HepG2 (cell line): ENCODE data around the gene C6orf62. TPM values are rescaled to one million over a fixed set of nuclear protein-coding genes. Genes with fewer than 3 reads are reported as not detected.

Experiments
- ATF3 ChIP-seq: sonication (generic); formaldehyde crosslinking; IDR thresholded peaks from 2 replicates; pipeline ENCODE4 v1.4.0; 2020; ENCODE audit warnings: missing genetic modification reagents
- CEBPG ChIP-seq: IDR thresholded peaks from 2 replicates; pipeline ENCODE4 v1.6.1; 2016
- CENPBD1 ChIP-seq: sonication (generic); formaldehyde crosslinking; IDR thresholded peaks from 2 replicates; pipeline ENCODE4 v1.8.0; 2022; ENCODE audit warnings: missing genetic modification reagents, low read depth, mild to moderate bottlenecking, borderline replicate concordance
- CHD4 ChIP-seq: fragments of 200-600 bp; sonication (generic); IDR thresholded peaks from 2 replicates; pipeline ENCODE4 v1.7.0; 2017; ENCODE audit warnings: mild to moderate bottlenecking, low read length, borderline replicate concordance
- CREB1 ChIP-seq, 2 experiments: fragments of 450-650 bp in 1 of 2; IDR thresholded peaks; 2 replicates each; pipeline ENCODE4 v1.6.1; 2016 to 2017; ENCODE audit warnings: control low read depth in 1 of 2, mild to moderate bottlenecking in 1 of 2, missing compliant biosample characterization in 1 of 2, missing genetic modification characterization in 1 of 2
- FIP1L1 ChIP-seq: fragments of 200-400 bp; formaldehyde crosslinking; IDR thresholded peaks from 2 replicates; pipeline ENCODE4 v1.6.1; 2018; ENCODE audit warnings: low read depth, mild to moderate bottlenecking, low read length, moderate library complexity, borderline replicate concordance; ENCODE audit not compliant: insufficient read depth
- GPN1 ChIP-seq: sonication (generic); formaldehyde crosslinking; IDR thresholded peaks from 2 replicates; pipeline ENCODE4 v1.5.1; 2020; ENCODE audit warnings: missing genetic modification reagents, borderline replicate concordance
- HES4 ChIP-seq: sonication (generic); formaldehyde crosslinking; IDR thresholded peaks from 2 replicates; pipeline ENCODE4 v1.9.0; 2021; ENCODE audit warnings: mild to moderate bottlenecking, missing genetic modification reagents, borderline replicate concordance
- MIER2 ChIP-seq: IDR thresholded peaks from 2 replicates; pipeline ENCODE4 v1.6.1; 2016; ENCODE audit warnings: missing biosample characterization, missing genetic modification reagents
- NCOR1 ChIP-seq: fragments of 200-600 bp; sonication (generic); IDR thresholded peaks from 2 replicates; pipeline ENCODE4 v1.7.0; 2017; ENCODE audit warnings: antibody characterized with exemption, low read length, borderline replicate concordance
- NFIC ChIP-seq: IDR thresholded peaks from 2 replicates; pipeline ENCODE4 v1.6.1; 2012; ENCODE audit warnings: mild to moderate bottlenecking, low read length, inconsistent platforms
- RAD21 ChIP-seq: fragments of 450-650 bp; formaldehyde crosslinking; IDR thresholded peaks from 2 replicates; pipeline ENCODE4 v1.5.0; 2020; ENCODE audit warnings: mild to moderate bottlenecking
- RBAK ChIP-seq: sonication (generic); formaldehyde crosslinking; IDR thresholded peaks from 2 replicates; pipeline ENCODE4 v1.5.1; 2020; ENCODE audit warnings: mild to moderate bottlenecking, missing genetic modification reagents
- RXRB ChIP-seq: IDR thresholded peaks from 2 replicates; pipeline ENCODE4 v1.6.1; 2016; ENCODE audit warnings: borderline replicate concordance, missing genetic modification reagents, missing compliant biosample characterization
- SMAD3 ChIP-seq: sonication (generic); formaldehyde crosslinking; IDR thresholded peaks from 2 replicates; pipeline ENCODE4 v1.4.0; 2020; ENCODE audit warnings: missing genetic modification reagents
- SRSF1 ChIP-seq: fragments of 200-400 bp; formaldehyde crosslinking; optimal IDR thresholded peaks from 2 replicates; pipeline ENCODE3; 2017; ENCODE audit warnings: mild to moderate bottlenecking, low read depth, low read length, moderate library complexity
- STAT6 ChIP-seq: sonication (generic); formaldehyde crosslinking; IDR thresholded peaks from 2 replicates; pipeline ENCODE4 v1.4.0; 2020; ENCODE audit warnings: missing genetic modification reagents, mild to moderate bottlenecking, borderline replicate concordance
- SUZ12 ChIP-seq: fragments of 150-350 bp; IDR thresholded peaks from 2 replicates; pipeline ENCODE4 v1.6.1; 2014; ENCODE audit warnings: low read depth, low read length
- ZFP90 ChIP-seq: sonication (generic); formaldehyde crosslinking; IDR thresholded peaks from 2 replicates; pipeline ENCODE4 v1.8.0; 2022; ENCODE audit warnings: missing genetic modification reagents, mild to moderate bottlenecking, inconsistent platforms, borderline replicate concordance
- ZNF121 ChIP-seq: sonication (generic); formaldehyde crosslinking; IDR thresholded peaks from 2 replicates; pipeline ENCODE4 v1.5.0; 2020; ENCODE audit warnings: mild to moderate bottlenecking, missing genetic modification reagents
- ZNF234 ChIP-seq: sonication (generic); formaldehyde crosslinking; conservative IDR thresholded peaks from 2 replicates; pipeline ENCODE4 v1.5.1; 2020; ENCODE audit warnings: mild to moderate bottlenecking, missing genetic modification reagents
- ZNF326 ChIP-seq: sonication (generic); formaldehyde crosslinking; IDR thresholded peaks from 2 replicates; pipeline ENCODE4 v1.4.0; 2020; ENCODE audit warnings: missing genetic modification reagents, borderline replicate concordance
- ZNF343 ChIP-seq: sonication (generic); formaldehyde crosslinking; IDR thresholded peaks from 2 replicates; pipeline ENCODE4 v1.4.0; 2020; ENCODE audit warnings: mild to moderate bottlenecking, missing genetic modification reagents
- ZNF414 ChIP-seq: sonication (generic); formaldehyde crosslinking; IDR thresholded peaks from 2 replicates; pipeline ENCODE4 v1.5.0; 2020; ENCODE audit warnings: missing genetic modification reagents
- ZNF549 ChIP-seq: sonication (generic); formaldehyde crosslinking; IDR thresholded peaks from 2 replicates; pipeline ENCODE4 v1.5.0; 2020; ENCODE audit warnings: missing genetic modification reagents
- ZNF672 ChIP-seq: sonication (generic); formaldehyde crosslinking; IDR thresholded peaks from 2 replicates; pipeline ENCODE4 v1.8.1; 2022; ENCODE audit warnings: missing genetic modification reagents
- ZSCAN25 ChIP-seq: sonication (generic); formaldehyde crosslinking; IDR thresholded peaks from 2 replicates; pipeline ENCODE4 v1.8.0; 2022; ENCODE audit warnings: mild to moderate bottlenecking, missing genetic modification reagents
- polyA plus RNA-seq, 8 experiments: library from polyadenylated mRNA; depleted of rRNA in 3 of 8; stranded (reverse) in 7 of 8; unstranded in 1 of 8; fragments of >200 nt; fragmentation: Illumina TruSeq in 4 of 8; extraction: Trizol in 4 of 8; gene quantifications; 2 replicates each; pipeline versions ENCODE4 v1.2.1 to v1.2.3, GENCODE V29; 2011 to 2016; ENCODE audit warnings: low read depth in 4 of 8, missing spikeins in 1 of 8, mixed read lengths in 1 of 8; ENCODE audit not compliant: insufficient read depth in 1 of 8
- total RNA-seq, 5 experiments: library from RNA; depleted of rRNA; stranded (reverse); fragments of >200 nt; fragmentation: Illumina TruSeq; extraction: Trizol; gene quantifications; 2 replicates each; pipeline ENCODE4 v1.2.3, GENCODE V29; 2016; ENCODE audit warnings: low read depth in 1 of 5

C6orf62 gene
- total and polyA plus RNA-seq, 2 of the 13 experiments (the other 11 are each of a cell fraction or from before 2014, with no cell fraction given): 54.8 to 90.4 TPM

- peak; percentile 83; the same call in 1 of the 2 replicates for TF ChIP-seq ZNF343 (CRISPR knock-in tag)
- TF ChIP-seq CEBPG (CRISPR knock-in tag): peak; percentile 71; the same call in 1 of the 2 replicates
- TF ChIP-seq ZNF234 (CRISPR knock-in tag): 0 out of 2 replicates have a peak, but pooled peaks have one; percentile 23
- no peak for TF ChIP-seq NCOR1
- no peak for TF ChIP-seq ZNF121 (CRISPR knock-in tag)
- TF ChIP-seq ZSCAN25 (CRISPR knock-in tag): no peak; the same call in 1 of the 2 replicates
- TF ChIP-seq GPN1 (CRISPR knock-in tag): no peak
- peak; percentile 61 for TF ChIP-seq ATF3 (CRISPR knock-in tag)
- TF ChIP-seq SRSF1: peak; percentile 99
- TF ChIP-seq ZNF326 (CRISPR knock-in tag): no peak
- peak; percentile 89 for TF ChIP-seq ZFP90 (CRISPR knock-in tag)
- TF ChIP-seq FIP1L1: peak; percentile 33; the same call in 1 of the 2 replicates
- TF ChIP-seq RAD21 (CRISPR knock-in tag): peak; percentile 52
- TF ChIP-seq ZNF414: peak; percentile 89
- peak; percentile 85 for TF ChIP-seq NFIC
- peak; percentile 75; the same call in 1 of the 2 replicates for TF ChIP-seq RXRB
- no peak for TF ChIP-seq ZNF672 (CRISPR knock-in tag)
- TF ChIP-seq RBAK (CRISPR knock-in tag): no peak
- peak; percentile 62 for TF ChIP-seq SMAD3 (CRISPR knock-in tag)
- TF ChIP-seq ZNF549 (CRISPR knock-in tag): no peak
- no peak for TF ChIP-seq CHD4
- no peak for TF ChIP-seq MIER2 (CRISPR knock-in tag)
- no peak; the same call in none of the 2 replicates for TF ChIP-seq STAT6 (CRISPR knock-in tag)
- peak; percentile 96 for TF ChIP-seq CREB1 (IDR thresholded peaks at IDR 0.05)
- peak; percentile 98 for TF ChIP-seq CREB1 (CRISPR knock-in tag; IDR thresholded peaks at IDR 0.05)
- TF ChIP-seq HES4: no peak
- no peak for TF ChIP-seq SUZ12
- no peak for TF ChIP-seq CENPBD1 (CRISPR knock-in tag)
These were observed 1.9 kb upstream of the C6orf62 start (continued) for GRCh38 chr6:24720604-24721460.
